OCI-LY3 (cell line): ENCODE data around the gene CRADD.
A peak's percentile ranks its signal among the peaks of the same experiment; 100 is the strongest.

Experiments used
- H2AFZ ChIP-seq: fragments of 200-600, 300-600 bp; shearing (Covaris generic); 2 replicates; pipeline ENCODE4 v1.6.0; 2014; ENCODE audit warnings: antibody characterized with exemption, low read depth, low read length
- H3K27ac ChIP-seq: fragments of 200-600, 300-600 bp; sonication (generic); 2 replicates; pipeline ENCODE4 v1.5.1; 2014; ENCODE audit warnings: mild to moderate bottlenecking, low read length, moderate library complexity, mixed read lengths
- H3K27me3 ChIP-seq: fragments of 200-600, 300-600 bp; sonication (generic); 2 replicates; pipeline ENCODE4 v1.6.1; 2014; ENCODE audit warnings: low read depth, low read length, mixed read lengths
- H3K36me3 ChIP-seq: fragments of 200-600, 300-600 bp; sonication (generic); replicated peaks from 2 replicates; pipeline ENCODE3; 2014; ENCODE audit warnings: low read depth, low read length, mixed read lengths
- H3K4me1 ChIP-seq: fragments of 300-600, 200-600 bp; sonication (generic); 2 replicates; pipeline ENCODE4 v1.6.1; 2014; ENCODE audit warnings: low read length, mixed read lengths
- H3K4me2 ChIP-seq: fragments of 200-600, 300-600 bp; sonication (generic); 2 replicates; pipeline ENCODE4 v1.6.1; 2014; ENCODE audit warnings: low read length, mixed read lengths
- H3K4me3 ChIP-seq: fragments of 300-600, 200-600 bp; sonication (generic); 2 replicates; pipeline ENCODE4 v1.5.1; 2014; ENCODE audit warnings: antibody characterized with exemption, mild to moderate bottlenecking, low read length, moderate library complexity
- H3K79me2 ChIP-seq: fragments of 300-600, 200-600 bp; shearing (Covaris generic); 2 replicates; pipeline ENCODE4 v1.6.1; 2014; ENCODE audit warnings: mild to moderate bottlenecking, low read length, mixed read lengths
- H3K9ac ChIP-seq: fragments of 300-600, 200-600 bp; shearing (Covaris generic); 2 replicates; pipeline ENCODE4 v1.6.0; 2014; ENCODE audit warnings: mild to moderate bottlenecking, low read length, moderate library complexity
- H3K9me3 ChIP-seq: fragments of 200-600, 300-600 bp; shearing (Covaris generic); 2 replicates; pipeline ENCODE4 v1.6.1; 2014; ENCODE audit warnings: low read length, mixed read lengths; ENCODE audit not compliant: insufficient read depth
- H4K20me1 ChIP-seq: fragments of 200-600, 300-600 bp; sonication (generic); 2 replicates; pipeline ENCODE4 v1.6.1; 2016; ENCODE audit warnings: low read length, mixed read lengths; ENCODE audit not compliant: insufficient read depth
- EZH2phosphoT487 ChIP-seq: fragments of 200-600 bp; shearing (Covaris generic); IDR thresholded peaks from 2 replicates; pipeline ENCODE4 v1.6.1; 2018; ENCODE audit warnings: antibody characterized with exemption, mixed run types, low read depth
- TF ChIP-seq, protein P1 (sequence below): fragments of 200-600, 300-600 bp; sonication (generic); IDR thresholded peaks from 2 replicates; pipeline ENCODE4 v1.5.1; 2014; ENCODE audit warnings: antibody characterized with exemption, low read length, low read depth

CRADD gene

DNA sequence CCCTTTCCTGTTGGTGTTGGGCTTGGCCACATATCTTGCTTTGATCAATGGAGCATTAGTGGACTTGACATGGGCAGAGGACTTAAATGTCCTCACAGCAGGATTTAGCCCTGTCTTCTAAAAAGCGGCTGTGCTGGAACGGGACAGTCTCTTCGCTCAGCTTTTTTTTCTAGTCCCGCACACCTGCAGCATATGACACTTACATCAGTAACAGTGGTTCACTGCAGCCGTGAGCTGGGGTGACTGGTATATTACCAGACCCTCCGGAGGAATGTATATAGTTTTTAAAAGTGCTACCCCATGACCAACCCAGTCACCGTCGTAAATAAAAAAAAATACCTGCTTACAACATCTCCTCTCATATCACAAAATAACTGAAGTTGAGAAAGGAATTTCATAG lies 164.5 kb downstream of the CRADD start:
- Histone ChIP-seq H3K9ac (no peak overlapping the region), H3K4me2 (no peak overlapping the region), H3K9me3 (no peaks in the 10 kb centered on the region), H3K4me1 (no peaks in the 10 kb centered on the region), H3K36me3 (no peaks in the 10 kb centered on the region), H3K4me3 (no peak overlapping the region), H2AFZ (no peak overlapping the region), H4K20me1 (no peaks in the 10 kb centered on the region), H3K27ac (no peak overlapping the region), H3K79me2 (no peaks in the 10 kb centered on the region), H3K27me3 (no peaks in the 10 kb centered on the region)
- TF ChIP-seq, protein P1, sequence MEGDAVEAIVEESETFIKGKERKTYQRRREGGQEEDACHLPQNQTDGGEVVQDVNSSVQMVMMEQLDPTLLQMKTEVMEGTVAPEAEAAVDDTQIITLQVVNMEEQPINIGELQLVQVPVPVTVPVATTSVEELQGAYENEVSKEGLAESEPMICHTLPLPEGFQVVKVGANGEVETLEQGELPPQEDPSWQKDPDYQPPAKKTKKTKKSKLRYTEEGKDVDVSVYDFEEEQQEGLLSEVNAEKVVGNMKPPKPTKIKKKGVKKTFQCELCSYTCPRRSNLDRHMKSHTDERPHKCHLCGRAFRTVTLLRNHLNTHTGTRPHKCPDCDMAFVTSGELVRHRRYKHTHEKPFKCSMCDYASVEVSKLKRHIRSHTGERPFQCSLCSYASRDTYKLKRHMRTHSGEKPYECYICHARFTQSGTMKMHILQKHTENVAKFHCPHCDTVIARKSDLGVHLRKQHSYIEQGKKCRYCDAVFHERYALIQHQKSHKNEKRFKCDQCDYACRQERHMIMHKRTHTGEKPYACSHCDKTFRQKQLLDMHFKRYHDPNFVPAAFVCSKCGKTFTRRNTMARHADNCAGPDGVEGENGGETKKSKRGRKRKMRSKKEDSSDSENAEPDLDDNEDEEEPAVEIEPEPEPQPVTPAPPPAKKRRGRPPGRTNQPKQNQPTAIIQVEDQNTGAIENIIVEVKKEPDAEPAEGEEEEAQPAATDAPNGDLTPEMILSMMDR = no peak
- TF ChIP-seq EZH2phosphoT487 = no peak

DNA sequence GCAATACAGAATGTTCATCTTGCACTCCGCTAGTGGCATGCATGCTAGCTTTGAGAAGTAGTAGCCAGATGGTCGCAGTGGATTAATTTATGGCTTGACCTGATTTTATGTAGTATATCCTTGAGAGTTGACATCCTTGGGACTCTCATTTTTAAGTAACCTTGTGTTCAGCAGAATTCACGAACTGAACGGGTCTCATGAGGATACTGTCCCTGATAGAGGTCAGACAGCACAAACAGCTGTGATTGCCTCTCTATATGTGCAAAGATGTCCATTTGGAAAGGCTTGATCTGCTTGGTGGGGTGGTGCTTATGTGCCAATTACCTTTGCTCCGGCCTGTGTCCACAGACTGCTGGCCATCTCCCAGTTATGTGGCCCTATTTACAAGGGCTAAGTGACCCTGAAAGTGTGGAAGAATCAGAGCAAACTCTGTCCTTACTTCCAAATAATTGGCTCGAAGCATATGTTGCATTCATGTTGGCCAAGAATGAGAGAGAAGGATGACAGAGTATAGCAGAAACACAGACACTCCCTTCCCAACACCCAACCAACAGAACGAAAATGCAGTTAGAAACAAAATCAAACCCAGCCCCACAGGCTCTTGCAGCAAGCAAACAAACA lies 167.1 kb downstream of the CRADD start:
- no peaks in the 10 kb centered on the region for H3K9me3 ChIP-seq
- no peaks in the 10 kb centered on the region for H4K20me1 ChIP-seq
- no peak overlapping the region for H2AFZ ChIP-seq
- no peak for TF ChIP-seq EZH2phosphoT487
- TF ChIP-seq, protein P1 = no peak
- H3K36me3 ChIP-seq = no peaks in the 10 kb centered on the region
- no peaks in the 10 kb centered on the region for H3K27me3 ChIP-seq
- H3K4me1 ChIP-seq = peaks cover 18% of the 10 kb centered on the region
- no peak overlapping the region for H3K9ac ChIP-seq
- no peak overlapping the region for H3K4me3 ChIP-seq
- H3K27ac ChIP-seq = no peak overlapping the region
- no peaks in the 10 kb centered on the region for H3K79me2 ChIP-seq
- no peak overlapping the region for H3K4me2 ChIP-seq

DNA sequence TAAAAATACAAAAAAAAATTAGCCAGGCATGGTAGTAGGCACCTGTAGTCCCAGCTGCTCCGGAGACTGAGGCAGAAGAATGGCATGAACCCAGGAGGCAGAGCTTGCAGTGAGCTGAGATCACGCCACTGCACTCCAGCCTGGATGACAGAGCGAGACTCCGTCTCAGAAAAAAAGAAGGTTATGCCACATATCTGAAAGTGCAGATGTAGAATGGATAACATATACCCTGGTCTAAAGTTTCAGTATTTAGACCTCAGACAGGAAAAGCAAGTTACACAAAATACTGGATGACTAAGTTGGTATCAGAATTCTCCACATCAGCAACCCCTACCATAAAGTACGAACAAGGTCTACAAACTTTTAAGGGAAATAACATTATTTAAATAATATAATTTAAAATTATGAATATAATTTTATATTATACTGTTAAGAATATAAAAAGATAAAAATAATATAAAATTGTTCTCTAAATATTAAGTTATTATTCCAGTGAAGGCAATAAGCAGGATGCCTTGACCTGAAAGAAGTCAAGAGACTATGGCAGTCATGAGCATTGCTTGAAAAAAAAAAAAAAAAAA lies 169.9 kb downstream of the CRADD start:
- H3K4me3 ChIP-seq = no peak overlapping the region
- H3K36me3 ChIP-seq = no peaks in the 10 kb centered on the region
- no peaks in the 10 kb centered on the region for H4K20me1 ChIP-seq
- H3K79me2 ChIP-seq = no peaks in the 10 kb centered on the region
- peaks cover 18% of the 10 kb centered on the region for H3K4me1 ChIP-seq
- H3K27ac ChIP-seq = no peak overlapping the region
- H3K4me2 ChIP-seq = peak overlapping the region; percentile 40; the same call in 1 of the 2 replicates
- no peak overlapping the region for H3K9ac ChIP-seq
- no peak for TF ChIP-seq EZH2phosphoT487
- TF ChIP-seq, protein P1 = no peak
- H3K9me3 ChIP-seq = no peaks in the 10 kb centered on the region
- no peaks in the 10 kb centered on the region for H3K27me3 ChIP-seq
- H2AFZ ChIP-seq = no peak overlapping the region

DNA sequence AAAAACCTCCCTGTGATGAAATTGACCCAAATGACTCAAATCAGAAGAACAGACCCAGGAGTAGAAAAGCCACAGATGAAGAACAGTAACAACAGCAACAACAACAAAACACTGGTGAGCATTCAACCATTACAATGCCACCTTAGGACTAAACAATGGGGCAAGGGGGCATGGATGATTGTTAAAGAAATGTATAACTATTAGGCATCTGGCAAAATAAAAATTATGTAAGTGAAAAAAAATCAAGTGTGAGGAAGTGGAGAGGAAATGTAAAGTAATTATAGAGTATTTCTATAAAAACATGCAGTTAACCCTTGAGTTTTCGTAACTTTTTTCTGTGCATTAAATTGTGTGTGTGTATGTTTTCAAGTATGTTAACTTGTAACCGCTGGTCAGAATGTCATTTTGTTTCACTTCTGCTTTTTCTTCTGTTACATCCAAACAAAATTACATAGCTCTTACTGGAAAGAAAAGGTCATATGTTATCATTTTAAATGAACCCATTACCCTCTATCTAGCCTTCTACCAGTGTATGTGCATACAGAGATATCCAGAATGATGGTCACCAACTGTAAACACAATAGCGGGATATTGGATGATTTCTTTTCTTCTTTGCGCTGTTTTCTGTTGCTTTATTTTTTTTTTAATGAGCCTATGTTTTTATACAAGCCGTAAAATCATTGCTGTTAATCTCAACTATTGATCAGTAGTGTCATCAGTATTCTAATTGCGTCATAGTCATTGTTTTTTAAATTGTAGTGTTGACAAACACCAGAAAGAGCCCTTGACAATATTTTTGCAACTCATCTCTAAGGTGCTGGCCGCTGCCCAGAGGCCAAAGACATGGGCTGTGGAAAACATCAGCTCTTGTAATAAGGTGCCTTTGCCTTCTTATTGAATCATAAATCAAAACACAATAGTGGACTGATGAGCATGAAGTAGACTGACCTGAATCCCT lies 170.6 kb downstream of the CRADD start:
- no peak overlapping the region for H2AFZ ChIP-seq
- TF ChIP-seq, protein P1 = no peak
- no peak for TF ChIP-seq EZH2phosphoT487
- H3K4me1 ChIP-seq = peaks cover 18% of the 10 kb centered on the region
- H4K20me1 ChIP-seq = no peaks in the 10 kb centered on the region
- no peak overlapping the region for H3K27ac ChIP-seq
- no peaks in the 10 kb centered on the region for H3K79me2 ChIP-seq
- H3K4me3 ChIP-seq = no peak overlapping the region
- H3K36me3 ChIP-seq = no peaks in the 10 kb centered on the region
- H3K9ac ChIP-seq = no peak overlapping the region
- H3K9me3 ChIP-seq = no peaks in the 10 kb centered on the region
- H3K4me2 ChIP-seq = peak overlapping the region; percentile 40
- H3K27me3 ChIP-seq = no peaks in the 10 kb centered on the region
